Fibroblast of skin of right biceps (primary cell): Measurements from ENCODE around the gene KRT7.
"Not testable (repeated sequence)": the region's sequence is repeated elsewhere in the genome, so short reads cannot be mapped to it uniquely, and the experiment has no call there.

ENCODE experiments used
- DNase-seq: peaks from one replicate; pipeline ENCODE4 v3.0.0-alpha.2; 2013

Gene KRT7

DNA sequence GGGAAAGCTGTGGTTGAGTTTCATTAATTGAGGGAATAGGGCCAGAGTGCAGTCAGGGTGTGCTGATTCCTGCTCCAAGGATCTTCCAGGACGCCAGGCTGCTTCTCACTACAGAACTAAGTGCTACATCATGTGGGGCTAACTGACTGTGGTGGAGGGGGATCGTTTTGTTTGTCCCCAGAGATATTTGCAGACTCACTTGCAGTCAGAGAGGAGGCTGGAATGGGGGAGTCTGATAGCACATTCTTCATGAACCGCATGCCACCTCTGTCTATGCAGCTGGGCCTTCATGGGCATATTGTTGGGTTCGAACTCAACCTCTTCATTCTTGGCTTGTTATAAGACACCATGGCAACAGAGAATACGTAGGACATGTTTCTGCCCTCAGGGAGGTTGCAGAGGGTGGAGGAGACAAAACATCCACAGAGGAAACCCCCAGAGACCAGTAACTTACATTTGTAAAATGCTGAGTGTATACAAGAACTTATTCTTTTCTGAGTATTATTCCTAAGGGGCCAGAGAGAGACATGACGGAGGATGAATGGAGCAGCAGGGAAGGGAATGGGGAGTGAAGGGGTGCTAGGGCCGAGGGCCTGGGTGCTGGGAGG, 13.0 kb downstream of the KRT7 start:
- DNase-seq: no peak

GRCh38 chr12:52246720-52247621, 13.9 kb downstream of the KRT7 start:
- DNase-seq: no peak

- no peak for DNase-seq
Observed at GRCh38 chr12:52247622-52248540, 14.8 kb downstream of the KRT7 start.

DNA sequence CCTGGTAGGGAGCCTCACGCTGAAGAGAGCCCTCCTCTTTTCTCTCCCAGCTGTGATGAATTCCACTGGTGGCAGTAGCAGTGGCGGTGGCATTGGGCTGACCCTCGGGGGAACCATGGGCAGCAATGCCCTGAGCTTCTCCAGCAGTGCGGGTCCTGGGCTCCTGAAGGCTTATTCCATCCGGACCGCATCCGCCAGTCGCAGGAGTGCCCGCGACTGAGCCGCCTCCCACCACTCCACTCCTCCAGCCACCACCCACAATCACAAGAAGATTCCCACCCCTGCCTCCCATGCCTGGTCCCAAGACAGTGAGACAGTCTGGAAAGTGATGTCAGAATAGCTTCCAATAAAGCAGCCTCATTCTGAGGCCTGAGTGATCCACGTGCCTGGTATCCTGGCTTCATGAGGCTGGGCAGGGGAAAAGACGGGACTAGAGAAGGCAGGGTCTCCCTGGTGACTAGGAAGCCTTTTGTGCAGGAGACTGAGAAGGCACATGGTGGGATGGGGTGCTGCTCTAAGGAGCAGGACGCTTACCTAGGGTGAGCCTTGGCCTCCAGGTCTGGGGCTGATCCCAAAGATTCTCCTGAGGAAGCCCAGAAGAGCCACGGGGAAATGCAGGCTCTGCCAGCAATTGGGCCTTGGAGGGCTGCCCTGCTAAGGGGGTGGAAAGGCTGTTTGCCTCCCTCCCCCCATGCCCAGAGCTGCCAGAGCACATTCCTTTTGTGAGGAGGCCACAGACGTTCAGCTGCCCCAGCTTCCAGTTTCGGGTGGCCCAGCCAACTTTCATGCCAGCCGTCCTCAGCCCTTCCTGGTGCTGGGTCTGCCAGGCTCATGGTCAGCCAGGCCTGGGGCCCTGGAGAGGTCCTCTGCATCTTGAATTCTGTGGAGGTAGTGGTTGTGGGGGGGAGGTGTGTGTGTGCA, 15.8 kb downstream of the KRT7 start:
- DNase-seq: no peak

DNA sequence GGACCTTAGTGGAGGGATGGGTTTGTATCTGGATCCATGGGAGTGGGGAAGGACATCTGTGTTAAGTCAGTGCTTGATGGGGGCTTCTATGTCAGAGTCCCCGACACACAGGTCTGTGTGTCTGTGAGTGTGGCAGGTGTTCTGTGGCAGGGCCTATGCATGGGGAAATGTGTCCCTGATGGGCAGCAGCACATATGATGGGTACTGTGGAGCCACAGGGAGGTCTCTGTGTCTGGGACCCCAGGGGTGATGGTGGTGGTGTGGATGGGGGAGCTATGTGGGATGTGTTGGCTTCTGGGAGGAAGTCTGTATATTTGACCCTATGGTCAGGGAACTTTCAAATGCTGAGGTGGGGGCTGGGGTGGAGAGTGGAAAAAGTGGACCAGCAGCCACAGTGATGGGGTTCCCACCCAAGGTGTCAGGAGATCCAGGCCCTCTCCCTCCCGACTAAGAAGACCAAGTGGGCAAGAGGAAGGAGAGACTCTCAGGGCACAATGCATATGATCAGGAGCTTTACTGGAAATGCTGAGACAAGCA, 16.5 kb downstream of the KRT7 start:
- DNase-seq: no peak

DNA sequence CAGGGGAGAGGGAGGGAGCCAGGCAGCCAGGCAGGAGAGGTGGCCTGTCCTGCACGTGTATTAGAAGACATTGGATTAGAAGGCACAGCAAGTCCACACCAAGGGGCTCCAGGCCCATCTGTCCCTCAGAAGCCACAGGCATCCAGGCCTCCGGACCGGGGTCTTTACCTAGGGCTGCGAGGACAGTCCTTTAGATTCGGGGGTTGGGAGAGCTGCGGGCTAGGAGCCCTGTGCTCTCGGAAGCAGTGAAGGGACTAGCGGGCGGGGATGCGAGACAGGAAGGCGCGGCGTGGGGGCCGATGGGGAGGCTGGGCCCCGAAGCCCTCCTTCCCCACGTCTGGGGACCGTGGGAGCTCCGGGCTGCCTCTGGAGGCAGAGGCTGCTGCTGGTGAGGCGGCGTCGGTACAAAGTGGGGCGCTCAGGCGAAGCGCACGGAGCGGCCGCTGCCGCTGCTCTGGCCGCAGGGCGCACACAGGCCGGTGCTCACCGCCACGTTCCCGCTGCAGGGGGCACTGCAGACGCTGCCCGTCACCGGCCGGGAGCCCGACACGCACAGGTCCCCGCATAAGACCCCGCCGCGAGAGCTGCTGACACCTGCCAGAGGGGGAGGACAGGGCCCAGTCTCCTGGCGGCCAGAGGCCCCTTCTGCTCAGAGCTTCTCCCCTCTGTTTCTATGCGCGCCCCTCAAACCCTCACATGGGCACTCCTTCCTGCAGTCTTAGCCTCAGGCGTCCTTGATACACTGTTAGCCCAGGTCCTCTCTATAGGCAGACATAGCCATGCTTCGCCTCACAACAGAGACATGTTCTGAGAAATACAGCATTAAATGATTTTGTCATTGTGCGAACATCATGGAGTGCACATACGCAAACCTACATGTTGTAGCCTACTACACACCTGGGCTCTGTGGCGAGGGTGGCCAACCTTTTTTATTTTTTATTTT, 17.3 kb downstream of the KRT7 start:
- DNase-seq: no peak

- no peak for DNase-seq
Observed at GRCh38 chr12:52251367-52252051, 18.5 kb downstream of the KRT7 start.

- DNase-seq: not testable (repeated sequence)
Observed at GRCh38 chr12:52252175-52252615, 19.2 kb downstream of the KRT7 start.

GRCh38 chr12:52252728-52253343, 19.8 kb downstream of the KRT7 start:
- DNase-seq: no peak

GRCh38 chr12:52253391-52254179, 20.5 kb downstream of the KRT7 start:
- no peak for DNase-seq

GRCh38 chr12:52254180-52254964, 21.3 kb downstream of the KRT7 start:
- DNase-seq: no peak

GRCh38 chr12:52254965-52255751, 22.1 kb downstream of the KRT7 start:
- DNase-seq: no peak

- DNase-seq: no peak
Observed at GRCh38 chr12:52255926-52256583, 23.0 kb downstream of the KRT7 start.

GRCh38 chr12:52256584-52256935, 23.5 kb downstream of the KRT7 start:
- no peak for DNase-seq

- no peak for DNase-seq
Observed at GRCh38 chr12:52257074-52257551, 24.1 kb downstream of the KRT7 start.

DNA sequence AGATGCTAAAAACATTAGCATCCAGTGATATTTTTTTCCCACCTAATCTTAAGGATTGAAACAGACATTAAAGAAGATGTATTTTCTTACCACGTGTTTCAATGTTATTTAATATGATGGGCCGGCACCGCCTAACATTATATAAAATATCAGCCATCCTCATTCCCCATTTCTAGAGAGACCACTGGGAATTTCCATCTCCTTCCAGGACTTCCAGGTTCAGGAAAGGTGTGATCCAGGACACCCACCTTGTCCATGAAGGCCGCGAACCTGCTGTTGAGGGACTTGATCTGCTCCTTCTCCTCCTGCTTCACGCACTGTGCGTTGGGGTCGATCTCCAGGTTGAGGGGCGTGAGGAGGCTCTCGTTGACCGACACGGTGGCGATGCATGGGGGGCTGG, 24.9 kb downstream of the KRT7 start:
- DNase-seq: not testable (repeated sequence)
